ENCODE data around the gene HSPA5.

GRCh38 chr9:125246261-125246667 is 5.1 kb upstream of the HSPA5 start:
- no peak for TF ChIP-seq POLR2AphosphoS5 (IDR thresholded peaks at IDR 0.05)
- no peak for TF ChIP-seq POLR2A (IDR thresholded peaks at IDR 0.05)
- TF ChIP-seq CTCF (IDR thresholded peaks at IDR 0.05), result no peak
- TF ChIP-seq EP300 (IDR thresholded peaks at IDR 0.05), result no peak
